ENCODE data around the gene FILIP1. TPM values are rescaled to one million over a fixed set of nuclear protein-coding genes. Genes with fewer than 3 reads are reported as not detected.

The FILIP1 gene
- total and polyA plus RNA-seq, 2 of the 8 experiments (the other 6 are each of a cell fraction or from before 2014, with no cell fraction given), result 2.4 to 5.7 TPM

DNA sequence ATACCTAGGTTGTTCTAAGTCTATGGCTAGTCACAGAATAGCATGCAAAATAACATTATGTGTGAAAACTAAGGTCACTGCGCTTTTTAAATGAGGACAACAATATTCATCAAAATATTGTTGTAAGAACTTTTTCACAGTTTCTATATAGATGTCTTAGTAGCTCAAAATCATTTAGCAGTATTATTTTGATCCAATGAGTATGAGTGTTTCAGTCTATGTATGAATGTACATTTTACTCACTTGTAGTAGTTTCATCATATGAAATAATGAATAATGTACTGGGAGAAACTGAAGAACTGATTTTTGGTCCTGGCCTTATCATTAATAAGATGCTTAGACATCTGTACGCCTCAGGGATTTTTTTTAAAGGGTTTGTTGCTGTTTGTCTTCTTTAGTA lies 192.5 kb downstream of the FILIP1 start (continued):
- TF ChIP-seq, protein P1, sequence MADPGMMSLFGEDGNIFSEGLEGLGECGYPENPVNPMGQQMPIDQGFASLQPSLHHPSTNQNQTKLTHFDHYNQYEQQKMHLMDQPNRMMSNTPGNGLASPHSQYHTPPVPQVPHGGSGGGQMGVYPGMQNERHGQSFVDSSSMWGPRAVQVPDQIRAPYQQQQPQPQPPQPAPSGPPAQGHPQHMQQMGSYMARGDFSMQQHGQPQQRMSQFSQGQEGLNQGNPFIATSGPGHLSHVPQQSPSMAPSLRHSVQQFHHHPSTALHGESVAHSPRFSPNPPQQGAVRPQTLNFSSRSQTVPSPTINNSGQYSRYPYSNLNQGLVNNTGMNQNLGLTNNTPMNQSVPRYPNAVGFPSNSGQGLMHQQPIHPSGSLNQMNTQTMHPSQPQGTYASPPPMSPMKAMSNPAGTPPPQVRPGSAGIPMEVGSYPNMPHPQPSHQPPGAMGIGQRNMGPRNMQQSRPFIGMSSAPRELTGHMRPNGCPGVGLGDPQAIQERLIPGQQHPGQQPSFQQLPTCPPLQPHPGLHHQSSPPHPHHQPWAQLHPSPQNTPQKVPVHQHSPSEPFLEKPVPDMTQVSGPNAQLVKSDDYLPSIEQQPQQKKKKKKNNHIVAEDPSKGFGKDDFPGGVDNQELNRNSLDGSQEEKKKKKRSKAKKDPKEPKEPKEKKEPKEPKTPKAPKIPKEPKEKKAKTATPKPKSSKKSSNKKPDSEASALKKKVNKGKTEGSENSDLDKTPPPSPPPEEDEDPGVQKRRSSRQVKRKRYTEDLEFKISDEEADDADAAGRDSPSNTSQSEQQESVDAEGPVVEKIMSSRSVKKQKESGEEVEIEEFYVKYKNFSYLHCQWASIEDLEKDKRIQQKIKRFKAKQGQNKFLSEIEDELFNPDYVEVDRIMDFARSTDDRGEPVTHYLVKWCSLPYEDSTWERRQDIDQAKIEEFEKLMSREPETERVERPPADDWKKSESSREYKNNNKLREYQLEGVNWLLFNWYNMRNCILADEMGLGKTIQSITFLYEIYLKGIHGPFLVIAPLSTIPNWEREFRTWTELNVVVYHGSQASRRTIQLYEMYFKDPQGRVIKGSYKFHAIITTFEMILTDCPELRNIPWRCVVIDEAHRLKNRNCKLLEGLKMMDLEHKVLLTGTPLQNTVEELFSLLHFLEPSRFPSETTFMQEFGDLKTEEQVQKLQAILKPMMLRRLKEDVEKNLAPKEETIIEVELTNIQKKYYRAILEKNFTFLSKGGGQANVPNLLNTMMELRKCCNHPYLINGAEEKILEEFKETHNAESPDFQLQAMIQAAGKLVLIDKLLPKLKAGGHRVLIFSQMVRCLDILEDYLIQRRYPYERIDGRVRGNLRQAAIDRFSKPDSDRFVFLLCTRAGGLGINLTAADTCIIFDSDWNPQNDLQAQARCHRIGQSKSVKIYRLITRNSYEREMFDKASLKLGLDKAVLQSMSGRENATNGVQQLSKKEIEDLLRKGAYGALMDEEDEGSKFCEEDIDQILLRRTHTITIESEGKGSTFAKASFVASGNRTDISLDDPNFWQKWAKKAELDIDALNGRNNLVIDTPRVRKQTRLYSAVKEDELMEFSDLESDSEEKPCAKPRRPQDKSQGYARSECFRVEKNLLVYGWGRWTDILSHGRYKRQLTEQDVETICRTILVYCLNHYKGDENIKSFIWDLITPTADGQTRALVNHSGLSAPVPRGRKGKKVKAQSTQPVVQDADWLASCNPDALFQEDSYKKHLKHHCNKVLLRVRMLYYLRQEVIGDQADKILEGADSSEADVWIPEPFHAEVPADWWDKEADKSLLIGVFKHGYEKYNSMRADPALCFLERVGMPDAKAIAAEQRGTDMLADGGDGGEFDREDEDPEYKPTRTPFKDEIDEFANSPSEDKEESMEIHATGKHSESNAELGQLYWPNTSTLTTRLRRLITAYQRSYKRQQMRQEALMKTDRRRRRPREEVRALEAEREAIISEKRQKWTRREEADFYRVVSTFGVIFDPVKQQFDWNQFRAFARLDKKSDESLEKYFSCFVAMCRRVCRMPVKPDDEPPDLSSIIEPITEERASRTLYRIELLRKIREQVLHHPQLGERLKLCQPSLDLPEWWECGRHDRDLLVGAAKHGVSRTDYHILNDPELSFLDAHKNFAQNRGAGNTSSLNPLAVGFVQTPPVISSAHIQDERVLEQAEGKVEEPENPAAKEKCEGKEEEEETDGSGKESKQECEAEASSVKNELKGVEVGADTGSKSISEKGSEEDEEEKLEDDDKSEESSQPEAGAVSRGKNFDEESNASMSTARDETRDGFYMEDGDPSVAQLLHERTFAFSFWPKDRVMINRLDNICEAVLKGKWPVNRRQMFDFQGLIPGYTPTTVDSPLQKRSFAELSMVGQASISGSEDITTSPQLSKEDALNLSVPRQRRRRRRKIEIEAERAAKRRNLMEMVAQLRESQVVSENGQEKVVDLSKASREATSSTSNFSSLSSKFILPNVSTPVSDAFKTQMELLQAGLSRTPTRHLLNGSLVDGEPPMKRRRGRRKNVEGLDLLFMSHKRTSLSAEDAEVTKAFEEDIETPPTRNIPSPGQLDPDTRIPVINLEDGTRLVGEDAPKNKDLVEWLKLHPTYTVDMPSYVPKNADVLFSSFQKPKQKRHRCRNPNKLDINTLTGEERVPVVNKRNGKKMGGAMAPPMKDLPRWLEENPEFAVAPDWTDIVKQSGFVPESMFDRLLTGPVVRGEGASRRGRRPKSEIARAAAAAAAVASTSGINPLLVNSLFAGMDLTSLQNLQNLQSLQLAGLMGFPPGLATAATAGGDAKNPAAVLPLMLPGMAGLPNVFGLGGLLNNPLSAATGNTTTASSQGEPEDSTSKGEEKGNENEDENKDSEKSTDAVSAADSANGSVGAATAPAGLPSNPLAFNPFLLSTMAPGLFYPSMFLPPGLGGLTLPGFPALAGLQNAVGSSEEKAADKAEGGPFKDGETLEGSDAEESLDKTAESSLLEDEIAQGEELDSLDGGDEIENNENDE (IDR thresholded peaks at IDR 0.05; ENCODE audit: insufficient replicate concordance, low read length), result no peak
- TF ChIP-seq SIN3A (conservative IDR thresholded peaks at IDR 0.05 in 1 of 2, IDR thresholded peaks at IDR 0.05 in 1 of 2; ENCODE audit: low read depth in 1 of 2, low read length in 2 of 2), result no peak

Data from H1 (cell line).